Renal cortical epithelial cell (primary cell): ENCODE measurements around the gene LYSMD2. TPM values are rescaled to one million over a fixed set of nuclear protein-coding genes. Genes with fewer than 3 reads are reported as not detected.

ENCODE experiments used
- total RNA-seq: library from RNA; depleted of rRNA; stranded (reverse); fragments of >200 nt; gene quantifications from 2 replicates; pipeline ENCODE4 v1.2.3, GENCODE V29; 2014

LYSMD2 gene
- total RNA-seq, 1 donor from 2014 or later = 7.5 TPM

Other genes with a start within 250 kb of the LYSMD2 start
- 13.9 and 25.9 TPM in 2 replicates for gene DMXL2, start 114.9 kb downstream of the LYSMD2 start, total RNA-seq
- 0.05 TPM in 1 of 2 replicates, not detected in the other for gene SCG3, start 56.2 kb downstream of the LYSMD2 start, total RNA-seq
- 1.7 and 3.8 TPM in 2 replicates for gene TMOD2, start 13.9 kb upstream of the LYSMD2 start, total RNA-seq
- 71.9 and 106 TPM in 2 replicates for gene TMOD3, start 92.0 kb upstream of the LYSMD2 start, total RNA-seq
- gene LEO1, start 234.1 kb upstream of the LYSMD2 start, total RNA-seq = 18.8 and 49.9 TPM in 2 replicates